ENCODE results near the gene SRMS. TPM values are rescaled to one million over a fixed set of nuclear protein-coding genes. Genes with fewer than 3 reads are reported as not detected.

Gene SRMS
- total RNA-seq, 3 donors from 2014 or later = not detected

GRCh38 chr20:63586797-63587196 lies 39.2 kb upstream of the SRMS start:
- peaks cover 15% of the 10 kb centered on the region for H3K36me3 Mint-ChIP-seq (ENCODE audit: insufficient read depth)
- DNase-seq (no peak), ATAC-seq (no peak)
- no peak overlapping the region for H3K4me3 Mint-ChIP-seq
- H3K27me3 Mint-ChIP-seq (ENCODE audit: low read depth) = no peaks in the 10 kb centered on the region
- no peaks in the 10 kb centered on the region for H3K9me3 Mint-ChIP-seq
- peaks cover 12% of the 10 kb centered on the region for H3K4me1 Mint-ChIP-seq (ENCODE audit: low read depth)

DNA sequence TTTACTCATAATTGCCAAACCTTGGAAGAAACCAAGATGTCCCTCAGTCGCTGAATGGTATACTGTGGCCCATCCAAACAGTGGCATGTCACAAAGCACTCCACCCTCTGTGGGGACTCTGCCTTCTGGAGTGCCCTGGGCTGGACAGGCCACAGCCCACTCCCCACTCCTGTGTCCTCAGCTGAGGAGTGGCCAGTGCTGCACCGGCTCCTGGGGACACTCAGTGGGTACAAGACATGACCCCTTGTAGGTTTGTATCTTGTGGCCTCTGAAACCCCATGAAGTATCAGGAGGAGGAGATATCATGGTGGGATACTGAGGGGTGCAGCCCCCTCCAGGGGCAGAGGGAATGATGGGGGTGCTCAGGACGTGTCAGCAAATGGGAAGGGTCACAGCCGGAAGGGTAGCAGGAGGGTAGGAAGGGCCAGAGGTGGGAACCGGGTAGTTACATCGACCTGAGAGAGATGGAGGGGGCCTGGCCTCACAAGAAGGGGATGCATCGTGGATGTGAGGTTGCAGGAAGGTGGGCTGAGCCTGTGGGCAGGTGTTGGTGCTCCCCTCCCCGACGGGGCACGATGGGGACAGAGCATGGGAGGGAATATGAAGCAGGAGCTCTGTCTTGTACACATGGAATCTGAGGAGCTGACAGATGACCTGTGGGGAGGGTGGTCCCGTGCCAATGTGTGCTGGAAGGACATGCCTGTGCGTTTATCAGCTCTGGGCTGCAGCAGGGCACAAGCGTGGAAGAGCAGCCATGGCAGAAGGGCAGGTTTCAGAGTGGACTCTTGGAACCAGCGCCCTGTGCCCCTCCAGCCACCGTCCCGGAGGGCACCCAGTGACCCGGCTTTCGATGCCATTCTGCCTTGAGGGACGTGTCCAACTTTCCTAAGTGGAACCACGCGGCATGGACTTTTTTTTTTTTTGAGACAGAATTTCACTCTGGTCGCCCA lies 38.3 kb upstream of the SRMS start:
- ATAC-seq = no peak
- H3K36me3 Mint-ChIP-seq (ENCODE audit: insufficient read depth) = peaks cover 12% of the 10 kb centered on the region
- no peaks in the 10 kb centered on the region for H3K27me3 Mint-ChIP-seq (ENCODE audit: low read depth)
- H3K4me3 Mint-ChIP-seq = no peak overlapping the region
- no peaks in the 10 kb centered on the region for H3K9me3 Mint-ChIP-seq
- DNase-seq = no peak
- H3K4me1 Mint-ChIP-seq (ENCODE audit: low read depth) = peaks cover 13% of the 10 kb centered on the region

- no peak overlapping the region for H3K4me3 Mint-ChIP-seq
- no peaks in the 10 kb centered on the region for H3K9me3 Mint-ChIP-seq
- no peak for DNase-seq
- peaks cover 3% of the 10 kb centered on the region for H3K36me3 Mint-ChIP-seq (ENCODE audit: insufficient read depth)
- no peaks in the 10 kb centered on the region for H3K27me3 Mint-ChIP-seq (ENCODE audit: low read depth)
- H3K4me1 Mint-ChIP-seq (ENCODE audit: low read depth) = peaks cover 8% of the 10 kb centered on the region
- no peak for ATAC-seq
Measured at GRCh38 chr20:63582382-63583063, 35.0 kb upstream of the SRMS start.

- DNase-seq (peak; percentile 70), ATAC-seq (peak; percentile 97 to 99)
- H3K4me3 Mint-ChIP-seq = no peak overlapping the region
- H3K9me3 Mint-ChIP-seq = no peaks in the 10 kb centered on the region
- peaks cover 3% of the 10 kb centered on the region for H3K4me1 Mint-ChIP-seq (ENCODE audit: low read depth)
- H3K27me3 Mint-ChIP-seq (ENCODE audit: low read depth) = no peaks in the 10 kb centered on the region
- H3K36me3 Mint-ChIP-seq (ENCODE audit: insufficient read depth) = no peaks in the 10 kb centered on the region
Measured at GRCh38 chr20:63580796-63581461, 33.4 kb upstream of the SRMS start.

DNA sequence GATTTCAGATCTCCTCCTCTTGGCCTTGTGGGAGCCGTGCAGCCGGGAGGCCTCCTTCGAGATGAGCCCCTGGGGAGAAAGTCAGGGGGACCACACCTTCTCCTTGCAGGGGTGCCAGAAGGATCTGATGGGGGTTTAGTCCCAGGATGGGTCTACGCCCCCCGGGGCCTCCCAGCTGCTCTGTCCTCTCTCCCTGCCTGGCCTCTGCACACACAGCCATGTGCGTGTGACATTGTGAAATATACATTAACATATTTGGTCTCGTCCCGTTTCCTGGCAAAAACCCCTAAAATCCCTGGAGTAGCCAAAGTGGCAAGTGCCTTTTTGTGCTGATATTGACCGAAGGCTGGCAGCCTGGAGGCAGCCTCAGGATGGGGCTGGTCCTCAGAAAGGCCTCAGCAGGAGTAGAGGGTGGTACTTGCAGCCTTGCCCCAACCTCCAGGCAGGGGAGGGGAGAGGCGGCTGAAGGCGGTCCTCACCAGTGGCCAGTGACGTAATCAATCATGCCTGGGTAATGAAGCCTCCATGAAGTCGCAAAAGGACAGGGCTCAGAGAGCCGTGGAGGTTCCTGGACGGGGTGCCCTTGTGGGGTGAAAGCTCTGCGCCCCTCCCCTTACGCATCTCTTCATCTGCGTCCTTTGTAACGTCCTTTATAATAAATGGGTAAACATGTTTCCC lies 31.6 kb upstream of the SRMS start:
- ATAC-seq = no peak
- H3K36me3 Mint-ChIP-seq (ENCODE audit: insufficient read depth) = no peaks in the 10 kb centered on the region
- DNase-seq = no peak
- H3K27me3 Mint-ChIP-seq (ENCODE audit: low read depth) = no peaks in the 10 kb centered on the region
- no peaks in the 10 kb centered on the region for H3K9me3 Mint-ChIP-seq
- H3K4me1 Mint-ChIP-seq (ENCODE audit: low read depth) = peaks cover 3% of the 10 kb centered on the region
- H3K4me3 Mint-ChIP-seq = no peak overlapping the region

- DNase-seq = no peak
- Mint-ChIP-seq H3K9me3 (no peaks in the 10 kb centered on the region), H3K36me3 (ENCODE audit: insufficient read depth) (no peaks in the 10 kb centered on the region), H3K4me3 (no peak overlapping the region), H3K4me1 (ENCODE audit: low read depth) (peaks cover 5% of the 10 kb centered on the region), H3K27me3 (ENCODE audit: low read depth) (no peaks in the 10 kb centered on the region)
- ATAC-seq = no peak
Measured at GRCh38 chr20:63578224-63579016, 30.9 kb upstream of the SRMS start.

DNA sequence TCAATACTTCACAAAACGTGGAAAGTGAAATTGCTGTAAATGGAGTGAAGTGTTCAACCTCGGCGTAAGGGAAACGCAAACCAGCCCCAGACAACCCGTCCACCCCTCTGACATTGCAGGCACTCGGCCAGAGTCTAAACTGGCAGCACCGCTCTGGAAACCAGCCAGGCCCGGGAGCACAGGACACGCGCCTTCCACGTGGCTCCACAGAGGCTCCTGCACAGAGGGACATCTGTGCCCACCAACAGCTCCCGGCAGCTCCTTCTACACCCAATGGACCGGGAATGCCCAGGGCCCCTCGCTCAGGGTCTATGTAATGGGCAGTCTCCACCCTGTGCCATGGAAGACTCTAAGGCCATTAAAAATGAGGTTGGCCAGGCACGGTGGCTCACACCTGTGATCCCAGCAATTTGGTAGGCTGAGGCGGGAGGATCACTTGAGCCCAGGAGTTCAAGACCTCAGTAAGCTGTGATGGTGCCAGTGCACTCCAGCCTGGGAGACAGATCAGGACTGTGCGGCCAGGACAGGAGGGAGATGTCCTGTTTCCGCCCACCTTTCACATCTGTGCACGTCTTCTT lies 29.9 kb upstream of the SRMS start:
- DNase-seq = no peak
- ATAC-seq = no peak
- no peaks in the 10 kb centered on the region for H3K27me3 Mint-ChIP-seq (ENCODE audit: low read depth)
- peaks cover 5% of the 10 kb centered on the region for H3K4me1 Mint-ChIP-seq (ENCODE audit: low read depth)
- no peaks in the 10 kb centered on the region for H3K36me3 Mint-ChIP-seq (ENCODE audit: insufficient read depth)
- H3K4me3 Mint-ChIP-seq = no peak overlapping the region
- no peaks in the 10 kb centered on the region for H3K9me3 Mint-ChIP-seq

GRCh38 chr20:63576311-63576710 lies 28.8 kb upstream of the SRMS start:
- H3K9me3 Mint-ChIP-seq = no peaks in the 10 kb centered on the region
- H3K4me3 Mint-ChIP-seq = no peak overlapping the region
- no peaks in the 10 kb centered on the region for H3K27me3 Mint-ChIP-seq (ENCODE audit: low read depth)
- no peak for DNase-seq
- ATAC-seq = no peak
- peaks cover 5% of the 10 kb centered on the region for H3K4me1 Mint-ChIP-seq (ENCODE audit: low read depth)
- no peaks in the 10 kb centered on the region for H3K36me3 Mint-ChIP-seq (ENCODE audit: insufficient read depth)

- peaks cover 2% of the 10 kb centered on the region for H3K4me1 Mint-ChIP-seq (ENCODE audit: low read depth)
Measured at GRCh38 chr20:63574829-63575743, 27.5 kb upstream of the SRMS start.

GRCh38 chr20:63574156-63574828 lies 26.7 kb upstream of the SRMS start, which contains the start of gene HELZ2:
Gene HELZ2 (minus strand): TSS chr20:63574239. CDS start chr20:63572385, 1,854 bp downstream.
- peak; percentile 63 for DNase-seq

More at GRCh38 chr20:63574829-63575743, 27.5 kb upstream of the SRMS start:
- ATAC-seq (no peak), DNase-seq (no peak)
- Mint-ChIP-seq H3K4me3 (peak overlapping the region; percentile 65), H3K9me3 (no peaks in the 10 kb centered on the region), H3K27me3 (ENCODE audit: low read depth) (no peaks in the 10 kb centered on the region), H3K36me3 (ENCODE audit: insufficient read depth) (no peaks in the 10 kb centered on the region)

DNA sequence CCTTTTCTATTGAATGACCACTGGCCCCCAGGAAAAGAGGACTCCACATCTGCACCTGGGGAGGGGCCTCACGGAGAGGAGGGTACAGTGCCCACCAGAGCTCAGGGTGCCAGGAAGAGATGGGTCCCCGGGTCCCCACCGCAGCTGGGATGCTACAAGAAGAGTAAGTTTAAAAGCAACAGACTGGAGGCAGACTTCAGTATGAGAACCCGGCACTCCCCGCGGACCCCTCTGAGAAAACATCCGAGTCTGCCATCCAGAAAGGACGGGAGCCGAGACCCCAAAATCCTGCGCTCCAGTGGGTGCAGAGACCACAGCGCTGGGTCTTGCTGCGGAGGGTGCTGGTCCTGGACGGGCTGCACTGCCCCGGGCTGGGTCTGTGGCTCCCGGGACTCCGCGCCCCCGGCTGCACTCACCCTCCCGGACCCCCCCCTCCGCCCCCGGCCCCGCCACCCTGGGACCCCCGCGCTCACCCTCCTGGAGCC lies 26.1 kb upstream of the SRMS start:
- Mint-ChIP-seq H3K27me3 (ENCODE audit: low read depth) (no peaks in the 10 kb centered on the region), H3K9me3 (no peaks in the 10 kb centered on the region), H3K36me3 (ENCODE audit: insufficient read depth) (no peaks in the 10 kb centered on the region), H3K4me3 (peak overlapping the region; percentile 81), H3K4me1 (ENCODE audit: low read depth) (peaks cover 8% of the 10 kb centered on the region)
- ATAC-seq (peak; percentile 11 to 42), DNase-seq (no peak)

More at GRCh38 chr20:63574156-63574828, 26.7 kb upstream of the SRMS start, which contains the start of gene HELZ2:
- Mint-ChIP-seq H3K36me3 (ENCODE audit: insufficient read depth) (no peaks in the 10 kb centered on the region), H3K27me3 (ENCODE audit: low read depth) (no peaks in the 10 kb centered on the region), H3K9me3 (no peaks in the 10 kb centered on the region), H3K4me3 (peak within 1 kb of the TSS; percentile 81), H3K4me1 (ENCODE audit: low read depth) (peaks cover 3% of the 10 kb centered on the region)
- peak; percentile 71 to 81 for ATAC-seq
